K562 treated with DMSO at 1 percent for 24 hours (cell line): ENCODE measurements around the gene DCTPP1. TPM values are rescaled to one million over a fixed set of nuclear protein-coding genes. Genes with fewer than 3 reads are reported as not detected.

ENCODE experiments used
- total RNA-seq: library from RNA; unstranded; fragments of 300-600 nt; gene quantifications from 2 replicates; pipeline ENCODE4 v1.2.3, GENCODE V29; 2022; ENCODE audit warnings: low read depth; ENCODE audit not compliant: insufficient read depth

Gene DCTPP1
- 66.8 and 67.1 TPM in 2 replicates for total RNA-seq

GRCh38 chr16:30429678-30430427, at the start of gene DCTPP1:
Gene DCTPP1 (minus strand): TSS chr16:30430030. CDS start chr16:30429980, 50 bp downstream.

GRCh38 chr16:30472328-30472942, 42.6 kb upstream of the DCTPP1 start, which contains the start of gene ITGAL:
Gene ITGAL (plus strand): TSS chr16:30472742. CDS start chr16:30472838, 96 bp downstream.

GRCh38 chr16:30445408-30446202, 15.8 kb upstream of the DCTPP1 start, which contains the start of gene SEPHS2:
Gene SEPHS2 (minus strand): TSS chr16:30445874. CDS start chr16:30445727, 147 bp downstream.

GRCh38 chr16:30407102-30407803, 22.6 kb downstream of the DCTPP1 start, which contains the start of gene ZNF771:
Gene ZNF771 (plus strand): TSS chr16:30407606. CDS start chr16:30408054, 448 bp downstream.

GRCh38 chr16:30395155-30395991, 34.5 kb downstream of the DCTPP1 start, which contains the start of gene ZNF48:
Gene ZNF48 (plus strand): TSS chr16:30395420. CDS start chr16:30395795, 375 bp downstream.

GRCh38 chr16:30382111-30382881, 47.5 kb downstream of the DCTPP1 start, which contains the start of gene SEPTIN1:
Gene SEPTIN1 (minus strand): TSS chr16:30382561. CDS start chr16:30382542, 19 bp downstream.

GRCh38 chr16:30374538-30374937, 55.3 kb downstream of the DCTPP1 start, which contains the start of gene MYL11:
Gene MYL11 (plus strand): TSS chr16:30374802. CDS start chr16:30374858, 56 bp downstream.

Other genes starting within 250 kb of the DCTPP1 start
- 61.6 and 77.8 TPM in 2 replicates for gene CORO1A, start 246.4 kb downstream of the DCTPP1 start, total RNA-seq
- 55.1 and 63.9 TPM in 2 replicates for gene BOLA2B, start 236.4 kb downstream of the DCTPP1 start, total RNA-seq
- gene SLX1A, start 236.2 kb downstream of the DCTPP1 start, total RNA-seq: 90.4 and 95.5 TPM in 2 replicates
- gene SULT1A3, start 230.8 kb downstream of the DCTPP1 start, total RNA-seq: 4.1 TPM in 1 of 2 replicates, not detected in the other
- gene NPIPB13, start 181.6 kb downstream of the DCTPP1 start, total RNA-seq: 0.41 and 1.0 TPM in 2 replicates
- 40.1 and 42.1 TPM in 2 replicates for gene CD2BP2, start 74.7 kb downstream of the DCTPP1 start, total RNA-seq
- 78.2 and 80.1 TPM in 2 replicates for gene TBC1D10B, start 59.5 kb downstream of the DCTPP1 start, total RNA-seq
- 0.90 TPM in 1 of 2 replicates, not detected in the other for gene MYL11, start 55.2 kb downstream of the DCTPP1 start, total RNA-seq
- gene SEPTIN1, start 47.5 kb downstream of the DCTPP1 start, total RNA-seq: 2.6 TPM in 2 replicates
- gene ZNF48, start 34.6 kb downstream of the DCTPP1 start, total RNA-seq: 11.8 and 12.2 TPM in 2 replicates
- gene ZNF771, start 22.4 kb downstream of the DCTPP1 start, total RNA-seq: 22.0 and 26.2 TPM in 2 replicates
- gene SEPHS2, start 15.8 kb upstream of the DCTPP1 start, total RNA-seq: 88.1 and 90.4 TPM in 2 replicates
- gene ITGAL, start 42.7 kb upstream of the DCTPP1 start, total RNA-seq: not detected in 2 replicates
- 79.0 and 80.1 TPM in 2 replicates for gene ZNF768, start 96.5 kb upstream of the DCTPP1 start, total RNA-seq
- gene ZNF747, start 104.8 kb upstream of the DCTPP1 start, total RNA-seq: 4.0 and 5.9 TPM in 2 replicates
- 11.6 and 14.7 TPM in 2 replicates for gene ZNF764, start 128.3 kb upstream of the DCTPP1 start, total RNA-seq
- 11.1 and 12.9 TPM in 2 replicates for gene ZNF688, start 141.7 kb upstream of the DCTPP1 start, total RNA-seq
- gene ZNF785, start 155.7 kb upstream of the DCTPP1 start, total RNA-seq: 4.4 and 5.6 TPM in 2 replicates
- gene ZNF689, start 180.4 kb upstream of the DCTPP1 start, total RNA-seq: 12.7 and 15.4 TPM in 2 replicates
- gene PRR14, start 220.9 kb upstream of the DCTPP1 start, total RNA-seq: 66.5 and 87.0 TPM in 2 replicates
- 64.4 and 71.6 TPM in 2 replicates for gene FBRS, start 228.4 kb upstream of the DCTPP1 start, total RNA-seq